RWPE2 (cell line): ENCODE data around the gene CLTA.

Experiments used
- ATAC-seq: fragments of 200-7000 bp; cut with Tn5 transposase; 3 replicates; pipeline ENCODE4 v1.9.1; 2021; ENCODE audit warnings: low read depth
- DNase-seq: peaks from one replicate; pipeline ENCODE4 v3.0.0-alpha.2; 2020; ENCODE audit warnings: low spot score
- H3K27ac ChIP-seq: fragments of 450-650 bp; 2 replicates; pipeline ENCODE4 v1.5.1; 2017; ENCODE audit warnings: mild to moderate bottlenecking; ENCODE audit not compliant: poor library complexity, severe bottlenecking
- H3K27me3 ChIP-seq: fragments of 250-450 bp; sonication (Bioruptor Pico); 2 replicates; pipeline ENCODE4 v1.5.1; 2021; ENCODE audit warnings: mild to moderate bottlenecking, moderate library complexity; ENCODE audit not compliant: insufficient read depth, poor library complexity, severe bottlenecking
- H3K36me3 ChIP-seq: fragments of 250-450 bp; sonication (Bioruptor Pico); 2 replicates; pipeline ENCODE4 v1.5.1; 2020; ENCODE audit warnings: low read depth, mild to moderate bottlenecking, moderate library complexity
- H3K4me1 ChIP-seq: fragments of 250-450 bp; sonication (Bioruptor Pico); 2 replicates; pipeline ENCODE4 v1.5.1; 2021; ENCODE audit warnings: mild to moderate bottlenecking, moderate library complexity; ENCODE audit not compliant: insufficient read depth, poor library complexity, severe bottlenecking
- H3K4me3 ChIP-seq: fragments of 250-450 bp; sonication (Bioruptor Pico); 2 replicates; pipeline ENCODE4 v1.5.1; 2021; ENCODE audit warnings: mild to moderate bottlenecking, moderate library complexity; ENCODE audit not compliant: severe bottlenecking
- H3K9me3 ChIP-seq: fragments of 250-450 bp; sonication (Bioruptor Pico); 2 replicates; pipeline ENCODE4 v1.5.1; 2021; ENCODE audit warnings: mild to moderate bottlenecking, moderate library complexity; ENCODE audit not compliant: severe bottlenecking
- CTCF ChIP-seq: fragments of 450-650 bp; IDR thresholded peaks from one replicate; pipeline ENCODE4 v1.5.1; 2017; ENCODE audit warnings: mild to moderate bottlenecking, moderate library complexity; ENCODE audit not compliant: poor library complexity, severe bottlenecking

CLTA gene

DNA sequence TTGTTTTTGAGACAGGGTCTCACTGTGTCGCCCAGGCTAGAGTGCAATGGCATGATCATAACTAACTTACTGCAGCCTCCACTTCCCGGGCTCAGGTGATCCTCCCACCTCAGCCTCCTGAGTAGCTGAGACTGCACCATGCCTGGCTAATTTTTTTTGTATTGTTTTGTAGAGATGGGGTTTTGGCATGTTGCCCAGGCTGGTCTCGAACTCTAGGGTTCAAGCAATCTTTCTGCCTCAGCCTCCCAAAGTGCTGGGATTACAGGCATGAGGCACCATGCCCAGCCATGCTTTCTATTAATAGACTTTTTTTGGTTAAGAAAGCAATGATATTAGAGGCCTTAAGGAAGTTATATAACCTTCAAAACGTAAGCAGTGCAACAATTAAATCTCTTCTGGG lies 23.3 kb downstream of the CLTA start:
- ATAC-seq (no peak), DNase-seq (no peak)
- Histone ChIP-seq H3K9me3 (no peaks in the 10 kb centered on the region), H3K36me3 (peaks cover 92% of the 10 kb centered on the region), H3K27ac (no peak overlapping the region), H3K4me3 (no peak overlapping the region), H3K27me3 (no peaks in the 10 kb centered on the region), H3K4me1 (no peaks in the 10 kb centered on the region)
- TF ChIP-seq CTCF, result no peak

- no peak for DNase-seq
- Histone ChIP-seq H3K36me3 (peaks cover 92% of the 10 kb centered on the region), H3K4me1 (no peaks in the 10 kb centered on the region), H3K4me3 (no peak overlapping the region), H3K9me3 (no peaks in the 10 kb centered on the region), H3K27ac (no peak overlapping the region), H3K27me3 (no peaks in the 10 kb centered on the region)
- no peak for ATAC-seq
- no peak for TF ChIP-seq CTCF
These were observed 23.9 kb downstream of the CLTA start for GRCh38 chr9:36214571-36214970.

DNA sequence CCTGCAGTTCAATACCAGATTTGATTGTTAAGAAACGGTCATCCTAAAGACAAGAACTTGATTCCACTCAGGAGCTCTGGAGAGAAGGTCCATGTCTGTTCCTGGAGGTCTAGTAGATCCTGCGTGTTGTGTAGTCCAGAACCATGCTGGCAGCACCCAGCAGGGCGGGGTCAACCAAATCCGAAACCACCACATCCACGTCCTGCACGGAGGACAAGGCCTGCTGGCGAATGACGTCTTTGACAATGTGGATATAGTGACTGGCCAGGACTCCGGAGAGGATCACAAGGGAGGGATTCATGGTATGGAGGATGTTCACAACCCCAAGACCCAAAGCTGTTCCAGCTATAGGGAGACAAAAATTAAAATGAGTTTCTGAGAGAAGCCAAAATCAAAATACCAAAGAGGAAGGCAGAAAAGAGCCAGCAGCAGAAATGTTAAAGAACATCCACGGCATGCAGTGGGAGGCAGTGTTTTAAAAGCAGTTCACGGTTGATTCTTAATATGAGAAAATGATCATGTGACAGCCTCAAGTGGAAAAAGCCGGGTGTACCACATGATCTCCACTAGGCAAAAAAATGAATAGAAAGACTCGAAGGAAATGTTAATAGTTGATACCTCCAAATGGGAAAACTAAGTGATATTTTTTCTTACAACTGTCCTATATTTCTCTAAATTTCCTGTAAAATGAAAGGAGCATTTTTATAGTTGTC lies 26.7 kb downstream of the CLTA start:
- Histone ChIP-seq H3K9me3 (no peaks in the 10 kb centered on the region), H3K36me3 (peaks cover 91% of the 10 kb centered on the region), H3K4me1 (no peaks in the 10 kb centered on the region), H3K27ac (no peak overlapping the region), H3K4me3 (no peak overlapping the region), H3K27me3 (no peaks in the 10 kb centered on the region)
- ATAC-seq (no peak), DNase-seq (no peak)
- no peak for TF ChIP-seq CTCF

DNA sequence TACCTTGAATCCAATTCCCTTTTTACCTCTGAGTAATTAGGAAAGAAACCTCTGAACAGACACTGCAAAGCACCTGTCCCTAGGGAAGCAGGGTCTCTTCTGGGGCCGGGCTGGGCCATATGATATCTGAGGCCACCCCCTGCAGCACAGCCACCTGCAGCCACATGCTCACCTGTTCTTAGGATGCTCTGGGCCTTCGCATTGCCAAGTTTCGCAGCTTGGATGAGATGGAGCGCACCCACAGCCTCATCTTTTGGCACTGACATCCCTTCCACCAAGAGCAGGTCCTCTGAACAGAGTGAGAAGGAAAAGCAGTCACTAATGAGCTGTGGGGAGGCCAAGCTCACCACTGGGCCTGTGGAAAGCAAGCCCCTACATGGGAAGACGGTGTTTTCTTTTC lies 27.3 kb downstream of the CLTA start:
- no peaks in the 10 kb centered on the region for H3K4me1 ChIP-seq
- H3K27ac ChIP-seq, result no peak overlapping the region
- H3K9me3 ChIP-seq, result no peaks in the 10 kb centered on the region
- ATAC-seq, result no peak
- H3K4me3 ChIP-seq, result no peak overlapping the region
- peaks cover 91% of the 10 kb centered on the region for H3K36me3 ChIP-seq
- TF ChIP-seq CTCF, result no peak
- DNase-seq, result no peak
- H3K27me3 ChIP-seq, result no peaks in the 10 kb centered on the region

- no peak for TF ChIP-seq CTCF
- Histone ChIP-seq H3K36me3 (peaks cover 91% of the 10 kb centered on the region), H3K27me3 (no peaks in the 10 kb centered on the region), H3K4me1 (no peaks in the 10 kb centered on the region), H3K4me3 (no peak overlapping the region), H3K9me3 (no peaks in the 10 kb centered on the region), H3K27ac (no peak overlapping the region)
- ATAC-seq (no peak), DNase-seq (no peak)
These were observed 27.7 kb downstream of the CLTA start for GRCh38 chr9:36218411-36218901.
